Stimulated activated CD4-positive, alpha-beta T cell treated with anti-CD3 and anti-CD28 coated beads, TNF-alpha, amount 100 ng/mL, for 24 hours (primary cell): ENCODE measurements around the gene DDX1.
"Not testable (repeated sequence)": the region's sequence is repeated elsewhere in the genome, so short reads cannot be mapped to it uniquely, and the experiment has no call there.

Experiments
- DNase-seq, 3 experiments: peaks; one replicate each; pipeline ENCODE4 v3.0.0-alpha.2; 2020; ENCODE audit warnings: low read depth in 3 of 3

DDX1 gene

DNA sequence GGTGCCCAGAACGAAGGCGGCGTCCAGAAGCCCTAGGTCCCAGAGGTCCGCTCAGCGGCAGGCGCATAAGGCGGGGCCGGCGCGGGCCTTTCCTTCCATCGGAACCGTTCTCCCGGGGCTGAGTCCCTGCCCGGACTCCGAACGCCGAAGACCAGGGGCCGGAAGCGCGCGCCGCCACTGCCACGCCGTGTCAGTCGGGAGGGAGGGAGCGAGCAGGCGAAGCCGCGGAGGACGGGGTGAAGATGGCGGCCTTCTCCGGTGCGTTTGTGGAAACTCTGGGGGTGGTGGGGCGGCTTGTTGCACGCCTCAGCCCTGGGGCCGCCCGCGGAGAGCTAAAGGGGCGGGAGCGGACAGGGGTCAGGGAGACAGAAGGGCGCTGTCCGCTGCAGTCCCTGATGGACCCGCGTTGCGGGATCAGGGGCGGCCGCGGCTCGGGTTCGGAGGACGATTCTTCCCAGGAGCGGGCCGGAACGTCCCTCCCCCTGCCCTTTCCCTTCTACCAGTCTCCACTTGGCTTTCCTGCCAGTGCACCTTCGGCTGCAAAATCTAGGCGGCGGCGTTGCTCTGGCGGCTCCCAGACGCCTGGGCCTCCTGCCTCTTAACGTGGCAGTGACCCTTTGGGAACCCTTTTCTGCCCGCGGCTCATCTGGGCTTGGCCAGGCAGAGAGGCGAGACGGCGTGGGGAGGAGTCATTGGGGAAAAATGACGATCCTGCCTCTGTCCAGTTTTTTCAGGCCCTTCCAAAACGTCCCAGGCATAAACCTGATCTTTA, at the start of gene DDX1:
TSS of gene DDX1 (plus strand) at position 177 of the 772 bp plus-strand sequence. CDS start at position 243, 66 bp downstream.
- DNase-seq = peak; percentile 73 to 85 (median 78)

GRCh38 chr2:15542269-15542668, 49.4 kb upstream of the DDX1 start:
- DNase-seq = not testable (repeated sequence)

GRCh38 chr2:15543053-15543452, 48.6 kb upstream of the DDX1 start:
- no peak for DNase-seq

DNA sequence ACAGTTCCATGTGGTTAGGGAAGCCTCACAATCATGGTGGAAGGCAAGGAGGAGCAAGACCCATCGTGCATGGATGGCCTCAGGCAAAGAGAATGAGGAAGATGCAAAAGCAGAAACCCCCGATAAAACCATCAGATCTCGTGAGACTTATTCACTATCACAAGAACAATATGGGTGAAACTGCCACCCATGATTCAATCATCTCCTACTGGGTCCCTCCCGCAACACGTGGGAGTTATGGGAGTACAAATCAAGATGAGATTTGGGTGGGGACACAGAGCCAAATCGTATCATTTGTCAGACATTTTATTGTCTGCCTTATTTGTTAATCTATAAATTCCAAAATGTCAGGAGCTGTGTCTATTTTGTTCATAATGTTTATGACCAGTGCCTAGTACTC, 48.1 kb upstream of the DDX1 start:
- DNase-seq = no peak

GRCh38 chr2:15544227-15544626, 47.4 kb upstream of the DDX1 start:
- DNase-seq = no peak

- DNase-seq = no peak
These were observed 45.2 kb upstream of the DDX1 start for GRCh38 chr2:15546297-15547098.

GRCh38 chr2:15547115-15547876, 44.4 kb upstream of the DDX1 start:
- DNase-seq = no peak

- no peak for DNase-seq
These were observed 42.7 kb upstream of the DDX1 start for GRCh38 chr2:15548974-15549373.

GRCh38 chr2:15553519-15553918, 38.1 kb upstream of the DDX1 start:
- DNase-seq = no peak

- no peak for DNase-seq
These were observed 37.7 kb upstream of the DDX1 start for GRCh38 chr2:15553951-15554350.

DNA sequence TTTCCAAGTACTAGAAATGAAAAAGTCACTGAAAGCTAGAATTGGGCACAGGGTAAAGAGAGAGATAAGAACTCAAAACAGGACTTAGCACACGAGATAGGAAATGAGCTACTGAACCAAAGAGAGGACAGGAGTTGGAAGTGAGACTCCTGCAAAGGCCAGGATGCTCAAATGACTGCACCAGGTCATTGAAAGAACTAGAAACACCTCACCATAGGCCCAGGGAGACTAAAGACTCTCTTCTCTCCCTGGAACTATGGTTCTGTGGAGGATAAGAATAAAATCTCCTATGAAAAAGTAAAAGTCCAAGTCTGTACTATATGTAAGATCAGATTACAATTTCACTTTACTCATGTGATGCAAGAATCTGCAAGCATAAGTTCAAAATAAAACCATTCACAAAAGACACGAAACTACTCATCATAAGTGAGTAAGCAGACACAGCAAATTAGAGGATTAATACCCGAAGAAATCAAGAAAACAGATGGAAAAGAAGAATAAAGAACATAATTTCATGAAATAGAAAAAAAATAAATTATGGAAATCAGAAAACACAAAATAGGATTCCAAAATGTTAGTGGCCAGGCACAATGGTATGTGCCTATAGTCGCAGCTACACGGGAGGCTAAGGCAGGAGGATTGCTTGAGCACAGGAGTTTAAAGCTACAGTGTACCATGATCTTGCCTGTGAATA, 37.0 kb upstream of the DDX1 start:
- DNase-seq = no peak

DNA sequence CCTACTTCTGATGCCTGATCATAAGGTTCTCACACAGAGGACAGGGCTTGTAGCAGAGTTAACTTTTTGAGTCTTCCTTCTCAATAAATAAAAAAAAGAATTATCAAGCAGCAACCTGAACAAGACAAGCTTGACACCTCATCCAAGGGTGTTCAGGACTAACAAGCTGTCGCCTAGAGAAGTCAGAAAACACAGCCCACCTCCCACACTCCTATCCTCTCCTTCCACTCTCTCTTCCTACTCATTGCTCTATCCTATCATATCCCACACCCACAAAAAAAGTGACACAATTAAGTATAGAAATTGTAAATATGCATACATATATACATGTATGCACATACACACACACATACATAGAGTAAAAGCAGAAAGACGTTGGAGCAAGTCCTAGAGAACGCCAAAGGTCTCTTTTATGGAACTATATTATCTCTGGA, 35.9 kb upstream of the DDX1 start:
- DNase-seq = no peak

- DNase-seq = no peak
These were observed 35.2 kb upstream of the DDX1 start for GRCh38 chr2:15556311-15556930.

GRCh38 chr2:15557887-15558311, 33.8 kb upstream of the DDX1 start:
- no peak for DNase-seq

GRCh38 chr2:15559379-15560139, 32.1 kb upstream of the DDX1 start:
- DNase-seq = no peak

GRCh38 chr2:15560140-15560987, 31.3 kb upstream of the DDX1 start:
- DNase-seq = peak in 1 of 3 experiments; percentile 5

DNA sequence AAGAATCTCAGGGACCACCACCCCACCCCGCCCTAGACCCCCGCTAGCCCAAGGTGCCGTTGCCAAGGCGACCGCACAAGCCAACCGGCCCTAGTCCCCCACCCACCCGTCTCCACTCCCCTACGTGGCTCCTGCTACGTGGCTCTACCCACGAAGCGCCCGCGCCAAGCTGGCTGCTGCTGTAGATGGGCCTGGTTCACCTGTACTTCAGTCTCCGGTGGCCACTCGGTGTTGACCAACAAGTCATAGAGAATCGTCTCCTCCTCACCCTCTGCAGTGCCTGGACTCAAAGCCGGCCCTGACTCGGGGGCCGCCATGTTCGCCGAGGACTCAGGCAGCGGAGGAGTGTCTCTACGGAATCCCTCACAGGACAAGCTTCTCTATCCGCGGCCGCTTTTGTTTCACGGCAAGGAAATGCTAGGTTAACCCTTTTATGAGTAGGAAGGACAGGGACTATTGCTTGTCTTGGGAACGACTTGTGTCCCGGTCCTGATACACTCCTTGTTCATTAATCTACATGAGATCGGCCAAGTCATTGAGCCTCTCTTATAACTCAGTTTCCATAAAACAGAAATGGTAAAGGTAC, 30.6 kb upstream of the DDX1 start, which contains the start of gene NBAS:
TSS of gene NBAS (minus strand) at position 347 of the 586 bp plus-strand sequence. CDS start at position 317, 30 bp downstream.
- peak; percentile 60 to 72 (median 60) for DNase-seq

DNA sequence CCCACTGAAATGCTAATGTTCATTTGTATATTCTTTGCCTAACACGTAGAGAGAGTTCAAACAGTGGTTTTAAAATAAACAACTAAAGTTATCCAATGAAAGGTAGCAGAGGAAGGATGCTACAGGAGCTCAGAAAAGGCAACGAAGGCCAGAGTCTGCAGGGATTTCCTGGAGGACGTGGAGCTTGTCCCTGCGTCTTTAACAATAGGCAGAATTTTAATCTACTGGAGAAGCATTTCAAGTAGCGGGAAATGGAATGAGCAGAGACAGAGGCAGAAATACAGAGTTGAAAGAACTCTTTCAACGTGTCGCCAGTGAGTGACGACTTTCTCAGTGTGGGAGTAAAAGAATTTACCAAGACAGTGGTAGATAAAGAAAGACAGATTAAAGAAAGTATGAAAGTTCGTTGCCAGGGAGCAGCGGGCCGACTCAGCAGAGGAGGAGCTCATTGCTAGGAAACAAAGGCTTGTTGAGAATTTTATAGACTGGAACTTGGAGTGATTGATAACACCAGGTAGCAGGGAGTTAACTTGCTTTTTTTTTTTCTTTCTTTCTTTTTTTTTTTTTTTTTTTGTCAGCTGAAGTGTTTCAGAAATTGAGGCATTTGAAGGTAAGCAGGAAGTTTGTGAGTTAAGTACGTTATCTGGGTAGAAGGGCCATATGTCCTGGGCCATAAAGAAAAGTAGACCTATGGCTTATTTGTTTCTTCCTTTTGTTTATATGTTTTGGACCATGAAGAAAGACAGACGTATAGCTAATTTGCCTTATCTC, 29.9 kb upstream of the DDX1 start:
- peak in 2 of 3 experiments; percentile 22 for DNase-seq
